ENCODE measurements around the gene LRMDA. TPM values are rescaled to one million over a fixed set of nuclear protein-coding genes. Genes with fewer than 3 reads are reported as not detected.

Gene LRMDA
- total RNA-seq, 4 donors from 2014 or later: 9.8 to 18.6 (median 15.8) TPM

DNA sequence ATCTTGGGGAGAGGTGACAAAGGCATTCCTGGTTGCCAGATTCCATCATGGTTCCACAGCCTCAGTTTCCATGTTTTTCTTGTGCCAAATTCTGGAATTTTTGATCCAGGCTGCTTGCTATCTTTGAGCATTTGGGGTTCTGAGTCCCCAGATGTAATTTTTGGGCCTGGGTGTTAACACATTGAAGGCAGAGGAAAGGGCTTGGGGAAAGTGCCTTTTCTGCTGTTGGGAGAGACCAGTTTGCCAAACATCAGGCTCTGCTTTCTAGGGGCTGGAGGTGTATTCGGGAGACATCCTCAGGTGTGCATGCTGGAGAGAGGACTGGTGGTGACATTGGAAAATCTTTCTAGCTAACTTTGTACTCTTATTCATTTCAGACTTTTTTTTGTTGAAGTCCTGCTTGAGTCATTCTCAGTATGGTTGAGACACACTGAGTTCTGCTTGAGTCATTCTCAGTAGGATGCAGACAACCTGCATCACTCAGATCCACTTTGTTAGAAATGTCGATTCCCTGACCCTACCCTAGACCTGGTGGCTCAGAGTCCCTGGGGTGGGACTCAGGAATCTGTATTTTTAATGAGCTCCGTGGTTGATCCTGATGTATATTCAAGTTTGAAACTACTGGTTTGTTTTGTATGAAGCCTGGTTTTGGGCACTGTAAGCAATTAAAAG, 101.0 kb downstream of the LRMDA start:
- 78 to 80% methylated on average over 3 of the region's 3 CpGs for WGBS, 2 donors
- H3K4me1 ChIP-seq: peaks cover 0 to 10% (median 0%) of the 10 kb centered on the region in 4 donors
- no peak overlapping the region for H3K27ac ChIP-seq
- DNase-seq (ENCODE audit: low spot score in 2 of 2): no peak
- H3K9me3 ChIP-seq: no peaks in the 10 kb centered on the region
- TF ChIP-seq POLR2A (IDR thresholded peaks at IDR 0.05): no peak
- TF ChIP-seq, protein P1, sequence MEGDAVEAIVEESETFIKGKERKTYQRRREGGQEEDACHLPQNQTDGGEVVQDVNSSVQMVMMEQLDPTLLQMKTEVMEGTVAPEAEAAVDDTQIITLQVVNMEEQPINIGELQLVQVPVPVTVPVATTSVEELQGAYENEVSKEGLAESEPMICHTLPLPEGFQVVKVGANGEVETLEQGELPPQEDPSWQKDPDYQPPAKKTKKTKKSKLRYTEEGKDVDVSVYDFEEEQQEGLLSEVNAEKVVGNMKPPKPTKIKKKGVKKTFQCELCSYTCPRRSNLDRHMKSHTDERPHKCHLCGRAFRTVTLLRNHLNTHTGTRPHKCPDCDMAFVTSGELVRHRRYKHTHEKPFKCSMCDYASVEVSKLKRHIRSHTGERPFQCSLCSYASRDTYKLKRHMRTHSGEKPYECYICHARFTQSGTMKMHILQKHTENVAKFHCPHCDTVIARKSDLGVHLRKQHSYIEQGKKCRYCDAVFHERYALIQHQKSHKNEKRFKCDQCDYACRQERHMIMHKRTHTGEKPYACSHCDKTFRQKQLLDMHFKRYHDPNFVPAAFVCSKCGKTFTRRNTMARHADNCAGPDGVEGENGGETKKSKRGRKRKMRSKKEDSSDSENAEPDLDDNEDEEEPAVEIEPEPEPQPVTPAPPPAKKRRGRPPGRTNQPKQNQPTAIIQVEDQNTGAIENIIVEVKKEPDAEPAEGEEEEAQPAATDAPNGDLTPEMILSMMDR (IDR thresholded peaks at IDR 0.05): no peak
- no peak for TF ChIP-seq EP300 (IDR thresholded peaks at IDR 0.05)
- no peaks in the 10 kb centered on the region for H3K27me3 ChIP-seq
- no peak overlapping the region for H3K4me3 ChIP-seq
- no peaks in the 10 kb centered on the region for H3K36me3 ChIP-seq

DNA sequence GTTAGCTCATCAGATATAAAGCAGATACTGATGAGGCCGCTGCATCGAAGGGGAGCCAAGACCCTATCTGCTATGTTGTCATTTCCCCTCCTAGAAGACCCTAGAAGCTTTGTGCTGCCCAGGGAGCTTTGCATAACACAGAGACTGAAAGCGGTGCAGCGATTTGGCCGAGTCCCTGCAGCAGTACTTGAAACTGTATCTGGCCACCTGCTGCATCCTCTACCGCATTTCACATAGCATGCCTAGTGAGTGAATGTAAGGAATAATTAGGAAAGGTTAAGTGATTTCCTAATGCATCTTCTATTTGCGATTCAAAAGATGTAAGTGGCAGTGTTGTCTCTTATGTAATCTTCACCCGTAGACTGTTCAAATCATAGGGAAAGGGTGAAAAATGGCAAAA, 106.7 kb downstream of the LRMDA start:
- no peaks in the 10 kb centered on the region for H3K36me3 ChIP-seq
- peaks cover 0 to 24% (median 0%) of the 10 kb centered on the region in 4 donors for H3K4me1 ChIP-seq
- H3K4me3 ChIP-seq: no peak overlapping the region
- no peaks in the 10 kb centered on the region for H3K9me3 ChIP-seq
- H3K27ac ChIP-seq: no peak overlapping the region
- DNase-seq (ENCODE audit: low spot score in 2 of 2): no peak
- TF ChIP-seq, protein P1 (IDR thresholded peaks at IDR 0.05): no peak
- TF ChIP-seq EP300 (IDR thresholded peaks at IDR 0.05): no peak
- no peak for TF ChIP-seq POLR2A (IDR thresholded peaks at IDR 0.05)
- 89 to 90% methylated on average over 8 of the region's 8 CpGs for WGBS, 2 donors
- H3K27me3 ChIP-seq: no peaks in the 10 kb centered on the region

DNA sequence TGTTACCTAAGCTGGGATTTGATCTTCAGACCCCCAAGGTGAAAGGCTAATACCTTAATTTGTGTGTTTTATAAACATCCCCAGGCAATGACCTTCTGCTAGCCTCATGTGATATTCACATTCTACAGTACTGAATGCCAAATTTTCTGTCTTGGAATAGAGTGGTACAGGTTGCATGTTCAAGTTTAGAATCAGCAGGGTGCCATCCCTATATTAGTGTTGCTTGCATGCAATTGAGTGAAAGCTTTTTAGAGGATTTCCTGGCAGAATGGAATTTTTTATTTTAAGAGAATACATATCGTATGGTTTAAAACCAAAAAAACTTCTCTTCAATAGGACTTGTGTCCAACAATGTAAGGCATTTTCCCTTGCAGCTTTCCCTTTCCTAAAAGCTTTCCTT, 107.3 kb downstream of the LRMDA start:
- no peak for DNase-seq (ENCODE audit: low spot score in 2 of 2)
- peaks cover 0 to 30% (median 0%) of the 10 kb centered on the region in 4 donors for H3K4me1 ChIP-seq
- H3K27ac ChIP-seq: no peak overlapping the region
- TF ChIP-seq POLR2A (IDR thresholded peaks at IDR 0.05) (no peak), EP300 (IDR thresholded peaks at IDR 0.05) (no peak)
- TF ChIP-seq, protein P1 (IDR thresholded peaks at IDR 0.05): no peak
- no peaks in the 10 kb centered on the region for H3K36me3 ChIP-seq
- 59 to 66% methylated on average over 1 of the region's 1 CpG for WGBS, 2 donors
- no peaks in the 10 kb centered on the region for H3K9me3 ChIP-seq
- H3K27me3 ChIP-seq: no peaks in the 10 kb centered on the region
- no peak overlapping the region for H3K4me3 ChIP-seq

DNA sequence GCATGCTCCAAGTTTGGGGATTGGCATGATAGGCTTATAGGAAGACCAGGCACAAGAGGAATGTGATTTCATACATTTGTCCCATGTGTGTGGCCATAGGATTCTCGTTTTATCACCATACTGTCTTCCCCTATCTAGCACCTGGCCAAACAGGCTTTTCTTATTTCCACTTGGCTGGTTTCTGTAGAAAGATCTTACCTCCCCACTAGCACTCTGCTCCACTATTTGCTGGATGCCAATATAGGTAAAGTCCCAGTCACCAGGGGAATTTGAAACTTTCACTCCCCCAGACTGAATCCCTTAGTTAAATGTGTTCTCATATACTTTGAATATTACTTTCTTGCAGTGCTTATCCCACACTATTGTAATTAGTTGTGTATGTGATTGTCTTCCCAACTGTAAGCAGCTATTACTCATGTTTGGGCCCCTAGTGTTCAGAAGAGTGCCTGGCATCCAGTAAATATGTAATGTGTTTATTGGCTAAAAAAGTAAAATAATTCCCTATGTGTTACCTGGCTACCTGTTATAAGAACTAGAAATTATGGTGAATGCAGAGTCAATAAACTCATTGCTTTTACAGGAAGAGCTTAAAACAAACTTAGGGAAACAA, 109.0 kb downstream of the LRMDA start:
- Histone ChIP-seq H3K4me1 (peaks cover 0 to 35% (median 0%) of the 10 kb centered on the region in 4 donors), H3K4me3 (no peak overlapping the region), H3K36me3 (no peaks in the 10 kb centered on the region), H3K27ac (no peak overlapping the region), H3K27me3 (no peaks in the 10 kb centered on the region), H3K9me3 (no peaks in the 10 kb centered on the region)
- WGBS, 2 donors: 93 to 100% methylated on average over 1 of the region's 1 CpG
- TF ChIP-seq, protein P1 (IDR thresholded peaks at IDR 0.05): no peak
- no peak for TF ChIP-seq EP300 (IDR thresholded peaks at IDR 0.05)
- TF ChIP-seq POLR2A (IDR thresholded peaks at IDR 0.05): no peak
- DNase-seq (ENCODE audit: low spot score in 2 of 2): no peak

DNA sequence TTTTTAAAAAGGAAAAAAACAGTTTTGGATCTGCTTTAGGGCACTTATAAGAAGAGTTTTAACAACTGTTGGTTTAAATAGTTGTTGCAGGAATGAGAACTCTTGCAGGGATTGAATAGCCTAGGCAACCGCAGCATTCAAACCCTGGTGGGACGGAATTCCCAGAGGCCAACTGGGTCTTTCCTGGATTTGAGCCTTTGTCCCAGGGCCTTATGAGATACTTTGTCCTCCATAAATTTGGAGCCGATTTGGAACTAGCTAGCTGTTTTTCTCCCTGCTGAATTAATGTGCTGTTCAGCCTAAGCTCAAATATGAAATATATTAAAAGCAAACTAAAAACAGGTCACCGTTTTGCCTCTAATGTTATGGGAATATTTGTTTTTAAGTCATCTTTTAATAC, 109.6 kb downstream of the LRMDA start:
- no peak overlapping the region for H3K27ac ChIP-seq
- H3K4me3 ChIP-seq: no peak overlapping the region
- TF ChIP-seq POLR2A (IDR thresholded peaks at IDR 0.05) (no peak), EP300 (IDR thresholded peaks at IDR 0.05) (no peak)
- TF ChIP-seq, protein P1 (IDR thresholded peaks at IDR 0.05): no peak
- H3K4me1 ChIP-seq: peaks cover 0 to 40% (median 0%) of the 10 kb centered on the region in 4 donors
- no peaks in the 10 kb centered on the region for H3K9me3 ChIP-seq
- WGBS, 2 donors: 62 to 63% methylated on average over 4 of the region's 4 CpGs
- H3K27me3 ChIP-seq: no peaks in the 10 kb centered on the region
- no peak for DNase-seq (ENCODE audit: low spot score in 2 of 2)
- H3K36me3 ChIP-seq: no peaks in the 10 kb centered on the region

Data from tibial nerve (tissue), 4 donors.